H54 (cell line): ENCODE results near the gene PALLD.

ENCODE experiments used
- DNase-seq: peaks from one replicate; pipeline ENCODE4 v3.0.0; 2011; ENCODE audit warnings: low spot score, mixed read lengths; ENCODE audit not compliant: insufficient read length
- FAIRE-seq: peaks from 3 replicates; lab custom pipeline; 2011; peaks lifted over from hg19 to GRCh38; lab: Jason Lieb, UNC
- POLR2A ChIP-seq: IDR thresholded peaks from 2 replicates; pipeline ENCODE4 v1.6.1; 2011; ENCODE audit warnings: low read depth, mild to moderate bottlenecking, low read length

Gene PALLD

GRCh38 chr4:168867128-168867527 is 370.3 kb downstream of the PALLD start:
- no peak for FAIRE-seq
- TF ChIP-seq POLR2A: no peak
- no peak for DNase-seq

DNA sequence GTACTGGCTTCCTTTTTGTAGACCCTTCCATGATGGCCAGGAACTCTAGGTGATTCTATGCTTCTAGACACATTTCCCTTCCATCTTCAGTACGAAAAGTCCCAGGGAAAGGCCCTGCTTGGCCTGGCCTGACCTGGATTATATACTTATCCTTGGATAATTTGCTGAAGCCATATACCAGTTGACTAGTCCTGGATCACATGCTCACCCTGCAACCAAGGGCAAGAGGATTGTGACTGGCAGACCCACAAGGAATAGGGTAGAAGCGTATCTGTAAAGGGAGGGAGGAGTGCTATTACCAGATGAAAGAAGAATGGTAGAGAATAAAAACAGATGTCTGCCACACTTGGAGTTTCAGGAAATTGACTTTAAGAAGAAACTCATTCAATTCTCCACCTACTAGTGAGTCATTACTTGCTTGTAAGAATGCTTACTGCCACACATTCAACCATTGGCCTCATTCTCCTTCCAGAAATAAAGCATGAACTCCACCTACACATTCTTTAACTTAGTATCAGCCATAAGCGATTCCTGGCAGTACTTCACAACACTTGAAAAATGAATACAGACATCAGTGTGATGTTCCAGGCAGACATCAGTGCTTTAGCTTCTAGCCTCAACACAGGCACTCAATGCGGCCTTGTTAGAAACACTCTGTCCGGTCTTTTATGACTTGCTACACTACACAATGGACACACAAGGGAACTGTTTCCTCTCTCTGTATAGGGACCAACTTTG is 371.4 kb downstream of the PALLD start:
- FAIRE-seq (no peak), DNase-seq (no peak)
- TF ChIP-seq POLR2A: no peak

GRCh38 chr4:168868802-168869201 is 371.9 kb downstream of the PALLD start:
- DNase-seq: no peak
- TF ChIP-seq POLR2A: no peak
- FAIRE-seq: no peak

GRCh38 chr4:168870004-168870403 is 373.2 kb downstream of the PALLD start:
- FAIRE-seq (no peak), DNase-seq (no peak)
- TF ChIP-seq POLR2A: no peak

GRCh38 chr4:168871632-168872031 is 374.8 kb downstream of the PALLD start:
- DNase-seq (no peak), FAIRE-seq (no peak)
- no peak for TF ChIP-seq POLR2A

- DNase-seq (no peak), FAIRE-seq (no peak)
- no peak for TF ChIP-seq POLR2A
Observed at GRCh38 chr4:168874083-168874482, 377.2 kb downstream of the PALLD start.

DNA sequence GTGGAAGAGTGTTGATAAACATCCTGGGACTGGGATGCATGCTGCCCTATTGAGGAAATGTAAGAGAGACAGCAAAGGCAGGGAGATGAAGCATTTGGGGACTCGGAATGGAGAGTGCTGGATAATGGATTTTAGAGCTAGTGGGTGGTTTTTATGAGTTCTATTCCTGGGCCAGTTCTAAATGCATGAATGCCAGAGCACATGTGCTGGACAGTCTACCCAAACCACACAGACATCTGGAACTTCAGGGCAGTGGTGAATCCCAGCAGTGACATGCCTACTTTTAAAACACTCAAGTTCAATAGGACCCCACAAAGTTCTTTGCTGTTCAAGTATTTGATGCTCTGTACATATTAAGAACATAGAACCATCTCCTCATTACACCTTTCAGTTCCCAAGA is 379.3 kb downstream of the PALLD start:
- DNase-seq (no peak), FAIRE-seq (no peak)
- TF ChIP-seq POLR2A: no peak

- FAIRE-seq (no peak), DNase-seq (no peak)
- TF ChIP-seq POLR2A: no peak
Observed at GRCh38 chr4:168877511-168878491, 380.9 kb downstream of the PALLD start.

GRCh38 chr4:168878623-168879022 is 381.8 kb downstream of the PALLD start:
- no peak for TF ChIP-seq POLR2A
- FAIRE-seq (no peak), DNase-seq (no peak)

GRCh38 chr4:168879188-168879587 is 382.3 kb downstream of the PALLD start:
- FAIRE-seq: no peak
- DNase-seq: no peak

DNA sequence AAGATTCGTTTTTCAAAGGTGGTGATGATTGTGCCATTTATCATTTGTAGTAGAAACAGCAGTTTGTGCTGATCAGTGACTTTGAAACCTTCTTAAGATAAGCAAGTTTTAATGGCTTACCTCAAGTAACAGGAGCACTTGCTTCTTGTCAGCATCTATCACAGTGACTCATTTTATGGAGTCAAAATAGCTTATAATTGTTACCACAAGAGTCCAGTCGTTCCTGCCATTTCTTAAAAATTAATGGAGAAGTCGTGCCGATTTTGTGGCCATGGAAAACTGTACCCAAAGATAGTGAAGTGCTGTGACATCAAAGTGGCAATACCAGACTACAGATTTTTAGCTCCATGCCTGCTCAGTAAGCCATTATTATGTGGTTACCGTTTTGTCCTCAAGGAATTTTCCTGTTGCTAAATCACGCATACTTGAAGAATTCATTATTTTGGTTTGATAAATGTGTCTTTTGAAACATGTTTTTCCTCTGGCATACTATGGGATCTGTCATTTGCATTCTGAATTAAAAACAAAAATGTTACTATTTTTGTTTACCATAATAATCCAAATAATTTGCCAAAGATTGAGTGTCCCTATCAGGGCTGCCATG is 383.3 kb downstream of the PALLD start:
- DNase-seq: no peak
- TF ChIP-seq POLR2A: no peak
- no peak for FAIRE-seq

More at GRCh38 chr4:168879188-168879587, 382.3 kb downstream of the PALLD start:
- no peak for TF ChIP-seq POLR2A

DNA sequence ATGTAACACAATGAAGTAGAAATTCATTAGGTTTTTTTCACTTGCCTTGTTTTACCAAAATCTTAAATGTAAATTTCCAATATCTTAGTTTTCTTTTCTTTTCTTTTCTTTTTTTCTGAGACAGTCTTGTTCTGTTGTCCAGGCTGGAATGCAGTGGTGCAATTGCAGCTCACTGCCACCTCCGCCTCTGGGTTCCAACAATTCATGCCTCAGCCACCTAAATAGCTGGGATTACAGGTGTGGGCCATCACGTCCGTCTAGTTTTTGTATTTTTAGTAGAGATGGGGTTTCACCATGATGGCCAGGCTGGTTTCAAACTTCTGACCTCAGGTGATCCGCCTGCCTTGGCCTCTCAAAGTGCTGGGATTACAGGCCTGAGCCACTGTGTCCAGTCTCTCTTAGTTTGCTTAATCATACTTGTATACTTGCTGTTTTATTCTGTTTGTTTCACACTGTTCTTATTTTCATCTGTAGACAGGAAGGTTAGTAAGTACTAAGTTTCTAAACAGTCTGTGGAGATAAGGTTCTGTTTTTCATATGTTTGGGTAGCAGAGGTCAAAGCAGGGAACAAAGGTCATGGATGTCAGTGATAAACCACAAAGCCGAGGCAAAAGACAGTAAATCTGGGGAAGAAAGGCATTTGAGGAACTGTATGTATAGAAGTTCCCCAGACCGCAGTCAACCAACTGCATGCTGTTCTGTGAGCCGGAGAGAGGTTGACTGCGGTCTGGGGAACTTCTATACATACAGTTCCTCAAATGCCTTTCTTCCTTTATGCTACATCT is 384.2 kb downstream of the PALLD start:
- no peak for FAIRE-seq
- DNase-seq: no peak
- TF ChIP-seq POLR2A: no peak

- TF ChIP-seq POLR2A: no peak
- DNase-seq (peak; percentile 15), FAIRE-seq (peak; percentile 50)
Observed at GRCh38 chr4:168881781-168882420, 385.0 kb downstream of the PALLD start.
